Measurements from ENCODE around the gene PKLR. TPM values are rescaled to one million over a fixed set of nuclear protein-coding genes. Genes with fewer than 3 reads are reported as not detected.

PKLR gene
- total and polyA plus RNA-seq, 2 of the 8 experiments (the other 6 are each of a cell fraction or from before 2014, with no cell fraction given) = 2.3 to 7.5 TPM

GRCh38 chr1:155308493-155309422 is 7.5 kb upstream of the PKLR start, which contains the start of gene FDPS:
Gene FDPS, plus strand, starts transcription at chr1:155308866. Its CDS starts 924 bp downstream, at chr1:155309790.
- Histone ChIP-seq H3K23me2 (ENCODE audit: low read depth, low read length) (peaks cover 9% of the 10 kb centered on the region), H3K36me3 (ENCODE audit: control insufficient read depth in 2 of 4, insufficient read depth in 4 of 4, low read length in 3 of 4) (peaks cover 3 to 27% (median 13%) of the 10 kb centered on the region in 4 experiments; a peak in 6 of 8 replicates), H2BK20ac (ENCODE audit: low read length) (peak within 1 kb of the TSS; percentile 15; the same call in 1 of the 2 replicates), H2BK12ac (ENCODE audit: low read depth, low read length) (peak within 1 kb of the TSS; percentile 77), H3K18ac (ENCODE audit: extremely low read depth, low read length) (peak within 1 kb of the TSS; percentile 89), H2BK15ac (ENCODE audit: low read length) (peak within 1 kb of the TSS; percentile 85; the same call in 1 of the 2 replicates), H3K27me3 (replicated peaks in 1 of 4; ENCODE audit: control insufficient read depth in 3 of 4, extremely low read depth in 1 of 4, insufficient read depth in 3 of 4, low read length in 3 of 4) (no peaks in the 10 kb centered on the region; a peak in 1 of 7 replicates), H2AK5ac (ENCODE audit: low read depth, low read length) (peak within 1 kb of the TSS; percentile 42; the same call in 1 of the 2 replicates), H3K4me2 (ENCODE audit: insufficient read depth in 1 of 2, low read depth in 2 of 2, low read length in 2 of 2) (peak within 1 kb of the TSS; percentile 83 to 84), H4K20me1 (replicated peaks in 1 of 2; ENCODE audit: control insufficient read depth in 1 of 2, insufficient read depth in 2 of 2, low read length in 2 of 2) (peaks cover 5 to 20% of the 10 kb centered on the region in 2 experiments), H4K5ac (ENCODE audit: insufficient read length, low read depth, low read length) (peak within 1 kb of the TSS; percentile 82), H3K79me1 (ENCODE audit: low read depth, low read length) (peaks cover 16% of the 10 kb centered on the region; the same call in 1 of the 2 replicates), H3K9ac (replicated peaks in 1 of 4; ENCODE audit: extremely low read depth in 1 of 4, low read depth in 3 of 4, low read length in 3 of 4) (peak within 1 kb of the TSS; percentile 82 to 88 (median 85)), H3K4me3 (ENCODE audit: extremely low read depth in 1 of 4, insufficient read depth in 2 of 4, low read depth in 3 of 4, low read length in 4 of 4) (peak within 1 kb of the TSS; percentile 79 to 100 (median 89)), H2AFZ (ENCODE audit: low read length) (0 out of 2 replicates have a peak within 1 kb of the TSS, but pooled peaks have one; percentile 47), H3K56ac (replicated peaks; ENCODE audit: insufficient read length, low read depth, low read length) (peak within 1 kb of the TSS; percentile 91), H2BK5ac (ENCODE audit: low read depth, low read length) (peak within 1 kb of the TSS; percentile 96), H3K79me2 (ENCODE audit: control insufficient read depth in 1 of 2, insufficient read depth in 2 of 2, low read length in 2 of 2) (peaks cover 8 to 36% of the 10 kb centered on the region in 2 experiments), H3K14ac (ENCODE audit: insufficient read length) (peak within 1 kb of the TSS; percentile 2), H3K23ac (ENCODE audit: insufficient read length) (no peak within 1 kb of the TSS), H3K9me3 (ENCODE audit: insufficient read depth in 2 of 2, low read depth in 1 of 2, low read length in 1 of 2) (no peaks in the 10 kb centered on the region), H3K27ac (ENCODE audit: low read depth, low read length) (peak within 1 kb of the TSS; percentile 65), H2BK120ac (replicated peaks; ENCODE audit: low read depth, low read length) (peak within 1 kb of the TSS; percentile 91), H3K4me1 (replicated peaks in 1 of 4; ENCODE audit: control insufficient read depth in 3 of 4, insufficient read depth in 4 of 4, low read length in 3 of 4) (peaks cover 0 to 8% (median 4%) of the 10 kb centered on the region in 4 experiments; a peak in 6 of 7 replicates), H4K91ac (replicated peaks; ENCODE audit: insufficient read length, low read length) (peak within 1 kb of the TSS; percentile 96), H3K4ac (replicated peaks; ENCODE audit: insufficient read length, low read depth, low read length) (peak within 1 kb of the TSS; percentile 93), H4K8ac (ENCODE audit: extremely low read depth, insufficient read depth, low read length) (peak within 1 kb of the TSS; percentile 88)
- peak; percentile 32 for FAIRE-seq
- POLR2A ChIA-PET (ENCODE audit: partially characterized antibody) = interaction anchor here (0.7 to 2.1 kb wide), 14 partner anchors 10 to 115 kb away, joined by 3 to 14 read pairs (median 4); partner anchors contain the start of genes CLK2, RUSC1 and SCAMP3
- CTCF ChIA-PET (ENCODE audit: partially characterized antibody) = interaction anchor here (1.3 to 6.4 kb wide), 12 partner anchors 9 to 67 kb away, joined by 5 to 103 read pairs (median 14); partner anchors contain the start of genes HCN3 and RUSC1
- WGBS, 2 experiments (ENCODE audit: extremely low coverage in 1 of 2, insufficient coverage in 1 of 2, insufficient read length in 1 of 2, insufficient replicate concordance in 2 of 2, low coverage in 1 of 2, low lambda C conversion rate in 2 of 2, missing lambda C conversion rate in 1 of 2) = 1% methylated on average over 51 of the region's 51 CpGs; no CpG with 5 or more reads in 1 of the 2 experiments
- DNase-seq (ENCODE audit: low read depth in 1 of 2, low spot score in 2 of 2) = peak; percentile 89 to 97
- TF ChIP-seq YY1 (IDR thresholded peaks at IDR 0.05; ENCODE audit: low read depth, low read length) (peak; percentile 28; the same call in 1 of the 2 replicates), RNF2 (IDR thresholded peaks at IDR 0.05; ENCODE audit: borderline replicate concordance, low read depth, low read length, missing control alignments, poor library complexity, severe bottlenecking) (no peak), NRF1 (IDR thresholded peaks at IDR 0.05; ENCODE audit: low read depth, low read length) (no peak), CTCF (IDR thresholded peaks at IDR 0.05; ENCODE audit: control extremely low read depth in 1 of 3, insufficient read depth in 1 of 3, low read depth in 1 of 3, low read length in 3 of 3) (0 out of 4 replicates have a peak, but pooled peaks of 1 of the 3 experiments have one; percentile 7), CBX5 (IDR thresholded peaks at IDR 0.05; ENCODE audit: low read depth, low read length) (no peak), CEBPB (IDR thresholded peaks at IDR 0.05; ENCODE audit: low read depth, low read length) (no peak)

Data from H1 (cell line).